GM19463 (cell line): ENCODE results near the gene SGIP1.

Experiments
- ATAC-seq: cut with Tn5 transposase; IDR thresholded peaks from one replicate; pipeline ENCODE4 v1.9.1; 2021; ENCODE audit warnings: mild to moderate bottlenecking, moderate library complexity; ENCODE audit not compliant: unreplicated experiment

The SGIP1 gene

GRCh38 chr1:66520655-66521054 lies 13.3 kb upstream of the SGIP1 start:
- ATAC-seq = no peak

DNA sequence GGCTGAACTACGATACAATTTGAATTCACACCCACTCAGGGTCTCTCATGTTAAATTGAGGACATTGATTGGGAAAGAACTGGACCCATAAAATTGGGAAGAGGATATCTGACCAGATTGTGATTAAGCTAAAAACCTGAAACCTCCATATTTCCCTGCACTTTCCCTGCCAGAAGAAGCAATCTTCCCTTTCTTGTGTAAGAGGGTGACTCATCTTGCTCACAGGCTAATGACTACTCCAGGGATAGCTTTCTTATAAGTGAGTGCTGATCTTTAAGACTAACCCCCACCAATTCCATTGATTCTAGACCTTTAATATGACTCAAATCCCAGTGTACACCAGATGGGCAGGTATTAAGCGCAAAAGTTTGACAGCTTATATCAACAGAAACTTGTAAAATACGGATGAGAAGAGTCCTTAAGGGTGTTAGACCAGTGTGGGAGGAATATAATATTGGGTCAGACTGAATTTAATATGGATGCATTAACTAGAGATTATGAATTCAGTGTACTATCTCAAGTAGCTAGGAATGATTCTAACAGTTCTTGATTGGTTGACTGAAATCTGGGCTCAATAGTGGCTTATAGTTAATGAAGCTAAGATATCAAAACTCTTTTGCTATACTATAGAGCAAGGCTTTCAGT lies 12.1 kb upstream of the SGIP1 start:
- no peak for ATAC-seq

DNA sequence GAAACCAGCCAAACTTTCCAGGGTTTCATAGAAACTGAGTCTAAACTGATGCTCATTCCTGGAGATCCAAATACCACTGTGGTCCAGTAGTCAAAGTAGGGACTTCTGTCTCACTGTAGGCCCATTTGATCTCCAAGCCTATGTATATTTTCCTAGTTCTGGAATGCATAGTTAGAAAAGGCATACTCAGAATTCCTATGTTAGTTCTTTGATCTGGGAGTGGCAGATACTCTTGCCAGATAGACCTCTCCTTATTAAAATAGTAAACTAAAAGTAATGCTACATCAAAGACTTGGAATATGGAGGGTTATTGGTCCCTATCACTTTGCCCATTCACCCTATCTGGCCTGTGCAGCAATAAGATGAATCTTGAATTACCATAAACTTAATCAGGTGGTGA lies 10.4 kb upstream of the SGIP1 start:
- no peak for ATAC-seq

- no peak for ATAC-seq
Measured at GRCh38 chr1:66525086-66525485, 8.9 kb upstream of the SGIP1 start.

DNA sequence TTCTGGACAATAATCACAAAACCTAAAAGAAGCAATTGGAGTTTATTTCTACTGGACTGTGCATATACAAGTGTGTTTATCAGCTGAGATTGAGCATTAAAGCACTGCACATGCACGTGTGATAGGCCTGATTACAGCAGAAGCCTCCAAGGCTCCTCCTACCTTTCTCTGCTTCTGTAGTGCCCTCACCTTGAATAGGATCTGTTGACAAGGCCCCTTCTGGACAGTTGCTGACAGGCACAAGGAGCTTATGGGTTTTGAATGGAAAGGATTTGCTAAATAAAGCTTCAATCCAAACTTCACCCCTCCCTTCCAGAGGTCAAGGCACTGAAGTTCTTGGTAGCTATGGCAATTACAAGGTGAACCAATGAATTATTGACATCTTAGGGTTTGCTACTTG lies 7.9 kb upstream of the SGIP1 start:
- ATAC-seq = no peak

GRCh38 chr1:66526991-66527390 lies 7.0 kb upstream of the SGIP1 start:
- no peak for ATAC-seq

- no peak for ATAC-seq
Measured at GRCh38 chr1:66527686-66528085, 6.3 kb upstream of the SGIP1 start.

- no peak for ATAC-seq
Measured at GRCh38 chr1:66528580-66528979, 5.4 kb upstream of the SGIP1 start.

DNA sequence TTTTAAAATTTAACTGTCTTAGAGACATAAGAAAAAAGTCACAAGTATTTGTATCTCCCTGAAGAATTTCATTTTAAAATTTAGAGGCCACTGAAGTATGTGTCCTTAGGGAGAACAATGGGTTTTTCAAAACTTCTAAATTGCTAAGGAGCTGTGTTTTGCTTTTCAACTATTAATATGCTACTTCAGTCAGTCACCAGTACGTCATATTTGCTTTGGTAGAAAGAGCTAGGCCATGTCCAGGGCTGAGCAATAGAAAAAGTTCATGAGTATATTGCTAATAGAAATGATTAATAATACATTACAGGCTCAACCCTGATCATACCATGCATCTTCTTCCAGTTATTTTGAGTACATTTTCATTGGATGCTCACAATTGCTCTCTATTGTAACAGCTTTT lies 1.7 kb upstream of the SGIP1 start:
- no peak for ATAC-seq

DNA sequence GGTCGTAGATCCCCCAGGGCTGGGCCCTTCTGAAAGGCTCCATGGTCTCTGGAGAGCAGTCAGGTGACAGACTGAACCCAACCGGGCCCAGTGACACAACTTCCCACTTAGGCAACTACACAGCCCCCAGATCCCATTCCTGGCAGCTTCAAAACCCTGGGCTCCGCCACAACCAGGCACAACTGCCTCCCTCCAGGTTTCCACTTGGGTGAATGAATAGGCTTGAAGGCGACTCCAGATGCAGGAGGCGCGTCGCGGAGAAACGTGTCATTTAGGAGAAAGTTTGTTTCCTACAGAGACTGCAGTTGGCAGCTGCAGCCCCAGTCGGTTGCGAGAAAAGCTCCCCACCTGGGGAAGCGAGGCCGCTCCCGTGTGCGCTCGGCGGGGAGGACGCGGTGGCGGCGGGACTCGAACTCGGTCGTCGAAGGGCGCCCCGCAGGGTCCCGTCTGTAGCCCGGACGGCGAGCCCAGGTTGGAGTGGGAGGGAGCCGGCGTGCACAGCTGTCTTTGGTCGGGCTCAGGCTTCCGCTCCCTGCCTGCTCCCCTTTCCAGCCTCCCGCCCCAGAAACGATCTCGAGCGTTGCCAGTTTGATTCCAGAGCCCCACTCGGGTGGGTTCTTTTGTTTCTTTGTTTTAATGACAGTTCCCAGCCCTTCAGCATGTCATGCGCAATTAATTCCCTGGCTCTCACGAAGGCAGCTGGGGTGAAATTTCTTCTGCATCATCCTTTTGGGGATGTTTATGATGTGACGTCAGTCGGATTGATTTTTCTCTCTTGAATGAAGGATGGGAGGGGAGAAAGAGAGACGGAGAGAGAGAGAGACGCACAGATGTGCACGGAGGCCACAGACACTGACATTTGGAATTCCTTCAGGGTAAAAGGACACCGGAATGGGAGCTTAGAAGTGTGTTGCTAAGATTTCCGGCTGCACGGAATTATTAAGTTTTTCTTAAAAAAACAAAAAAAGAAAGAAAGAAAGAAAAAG lies 862 bp upstream of the SGIP1 start:
- ATAC-seq = no peak

DNA sequence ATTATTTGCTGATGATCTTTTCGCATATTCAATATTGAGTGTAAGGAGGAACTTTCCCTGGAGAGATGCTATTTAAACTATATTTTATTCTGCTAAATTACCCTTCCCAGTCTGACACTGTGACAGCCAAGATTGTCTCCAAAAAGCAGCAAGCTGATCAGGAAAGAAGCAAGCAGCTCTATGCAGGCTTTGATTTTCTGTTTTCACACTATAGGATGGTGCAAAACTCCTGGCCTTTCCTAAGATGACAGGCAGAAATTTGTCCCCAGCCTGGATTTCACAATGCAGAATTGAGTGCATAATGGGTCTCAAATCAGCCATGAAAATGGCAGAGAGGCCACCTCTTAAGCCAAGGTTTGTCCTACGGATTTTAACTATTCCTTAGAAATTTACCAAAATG lies 1.1 kb downstream of the SGIP1 start:
- ATAC-seq = no peak

- no peak for ATAC-seq
Measured at GRCh38 chr1:66535853-66536252, 1.9 kb downstream of the SGIP1 start.

GRCh38 chr1:66537718-66538117 lies 3.8 kb downstream of the SGIP1 start:
- no peak for ATAC-seq

GRCh38 chr1:66539491-66539890 lies 5.5 kb downstream of the SGIP1 start:
- ATAC-seq = no peak

GRCh38 chr1:66540434-66541032 lies 6.6 kb downstream of the SGIP1 start:
- no peak for ATAC-seq

DNA sequence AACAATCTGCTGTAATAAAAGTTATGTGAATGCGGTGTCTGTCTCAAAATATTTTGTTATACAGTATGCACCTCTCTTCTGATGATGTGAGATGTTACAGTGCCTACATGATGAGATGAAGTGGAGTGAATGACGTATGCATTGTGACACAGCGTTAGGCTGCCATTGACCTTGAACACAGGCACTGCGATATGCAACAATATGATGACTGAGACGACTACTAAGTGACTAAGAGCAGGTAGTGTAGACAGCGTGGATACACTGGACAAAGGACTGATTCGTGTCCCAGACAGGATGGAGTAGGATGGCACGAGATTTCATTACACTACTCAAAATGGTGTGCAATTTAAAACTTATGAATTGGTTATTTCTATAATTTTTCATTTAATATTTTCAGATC lies 8.4 kb downstream of the SGIP1 start:
- ATAC-seq = no peak

DNA sequence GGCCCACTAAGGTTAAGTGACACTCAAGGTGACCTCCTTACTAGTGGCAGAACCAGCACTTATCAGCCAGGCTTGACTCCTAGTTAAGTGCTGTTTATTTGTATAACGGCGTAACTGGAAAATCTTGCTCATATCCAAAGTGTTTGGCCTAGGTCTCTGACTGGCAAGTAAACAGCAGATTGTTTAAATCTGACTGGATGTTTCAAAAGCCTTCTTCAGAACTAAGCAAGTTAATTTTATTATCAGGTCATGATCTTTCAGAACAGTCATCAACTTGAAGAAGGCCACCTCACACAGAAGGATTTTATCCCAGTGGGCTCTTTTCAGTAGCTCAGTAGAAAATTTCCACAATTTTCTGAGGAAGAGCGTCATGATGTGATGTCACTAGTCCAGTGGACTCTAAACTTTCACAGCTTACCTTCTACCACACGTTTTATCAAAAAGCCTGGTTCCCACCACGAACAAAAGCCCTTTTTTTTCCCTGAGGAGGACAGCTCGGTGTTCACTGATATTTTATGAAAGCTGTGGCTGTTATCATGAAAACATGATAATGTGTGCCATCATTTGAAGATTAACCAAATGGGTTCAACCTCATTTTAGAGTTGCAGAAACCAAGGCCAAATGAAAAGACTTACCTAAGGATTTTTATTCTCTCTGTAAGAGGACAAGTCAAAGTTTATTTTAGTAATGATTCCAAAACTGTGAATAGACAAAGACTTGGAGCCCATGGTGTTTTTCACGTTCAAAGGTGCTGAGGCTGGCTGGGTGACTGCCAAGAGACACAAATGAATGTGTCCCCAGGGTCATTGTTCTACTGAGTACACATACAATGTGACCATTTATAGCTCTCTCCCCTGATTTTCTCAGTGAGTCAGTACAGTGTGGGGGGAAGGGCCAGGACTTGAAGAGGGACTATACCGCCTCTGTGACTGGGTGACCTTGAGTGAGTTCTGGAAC lies 9.1 kb downstream of the SGIP1 start:
- no peak for ATAC-seq

GRCh38 chr1:66546047-66546810 lies 12.3 kb downstream of the SGIP1 start:
- no peak for ATAC-seq

DNA sequence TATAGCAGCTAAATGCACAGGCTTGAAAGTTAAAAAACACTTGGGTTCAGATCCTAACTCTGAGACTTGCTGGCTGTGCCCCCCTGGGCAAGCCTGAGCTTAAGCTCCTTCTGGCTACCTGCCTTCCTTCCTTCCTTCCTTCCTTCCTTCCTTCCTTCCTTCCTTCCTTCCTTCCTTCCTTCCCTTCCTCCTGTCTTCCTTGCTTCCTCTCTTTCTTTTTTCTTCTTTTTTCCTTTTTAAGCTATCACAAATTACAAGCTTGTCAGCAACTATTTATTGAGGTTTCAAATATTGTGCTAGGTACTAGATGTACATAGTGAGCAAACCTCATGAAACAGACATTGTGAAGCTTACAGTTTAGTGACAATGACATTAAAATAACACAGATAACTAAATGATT lies 15.1 kb downstream of the SGIP1 start:
- ATAC-seq = no peak

DNA sequence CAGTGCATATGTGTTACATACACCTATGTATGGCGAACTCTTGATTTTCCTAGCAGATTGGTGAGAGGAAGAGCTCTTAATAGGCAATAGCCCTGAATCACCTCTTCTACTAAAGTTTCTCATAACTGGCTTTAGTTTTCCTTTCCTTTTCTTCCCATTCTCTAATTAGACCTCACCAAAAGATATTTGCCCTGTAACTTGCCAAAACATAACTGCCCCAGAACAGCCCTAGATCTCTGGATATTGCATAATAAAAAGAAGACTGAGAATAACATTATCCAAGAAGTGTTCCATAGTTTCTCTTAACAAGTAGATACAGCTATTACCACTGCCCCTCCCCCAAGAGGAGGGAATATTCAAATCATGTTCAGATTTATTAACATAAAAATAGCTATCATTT lies 16.3 kb downstream of the SGIP1 start:
- ATAC-seq = no peak
